PC-9 (cell line): Measurements from ENCODE around the gene GATB.

Experiments
- EZH2 ChIP-seq: fragments of 200-600 bp; sonication (generic); IDR thresholded peaks from 2 replicates; pipeline ENCODE4 v1.8.0; 2017; ENCODE audit warnings: antibody characterized with exemption, low read depth
- TF ChIP-seq, protein P1 (sequence below): fragments of 200-600 bp; sonication (generic); conservative IDR thresholded peaks from 2 replicates; pipeline ENCODE4 v1.6.1; 2017; ENCODE audit warnings: mixed run types, antibody characterized with exemption, mild to moderate bottlenecking, moderate library complexity

DNA sequence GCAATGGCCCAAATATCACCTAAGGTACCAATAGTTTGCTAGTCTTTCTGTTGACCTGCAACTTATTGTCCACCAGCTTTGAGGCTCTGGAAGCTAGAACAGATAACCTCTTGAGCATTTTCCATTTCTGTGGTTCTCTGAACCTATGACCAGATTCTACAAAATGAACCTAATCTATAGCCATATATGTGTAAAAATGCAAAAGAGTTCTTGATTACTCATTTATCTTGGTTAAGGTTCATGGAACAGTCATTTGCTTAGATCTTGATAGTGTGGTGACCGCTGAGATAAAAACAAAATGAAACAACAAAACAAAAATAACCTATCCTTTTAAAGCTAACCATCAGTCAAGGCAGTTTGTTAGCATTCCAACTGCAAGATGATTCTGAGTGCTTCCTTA, 9.3 kb upstream of the GATB start:
- TF ChIP-seq, protein P1, sequence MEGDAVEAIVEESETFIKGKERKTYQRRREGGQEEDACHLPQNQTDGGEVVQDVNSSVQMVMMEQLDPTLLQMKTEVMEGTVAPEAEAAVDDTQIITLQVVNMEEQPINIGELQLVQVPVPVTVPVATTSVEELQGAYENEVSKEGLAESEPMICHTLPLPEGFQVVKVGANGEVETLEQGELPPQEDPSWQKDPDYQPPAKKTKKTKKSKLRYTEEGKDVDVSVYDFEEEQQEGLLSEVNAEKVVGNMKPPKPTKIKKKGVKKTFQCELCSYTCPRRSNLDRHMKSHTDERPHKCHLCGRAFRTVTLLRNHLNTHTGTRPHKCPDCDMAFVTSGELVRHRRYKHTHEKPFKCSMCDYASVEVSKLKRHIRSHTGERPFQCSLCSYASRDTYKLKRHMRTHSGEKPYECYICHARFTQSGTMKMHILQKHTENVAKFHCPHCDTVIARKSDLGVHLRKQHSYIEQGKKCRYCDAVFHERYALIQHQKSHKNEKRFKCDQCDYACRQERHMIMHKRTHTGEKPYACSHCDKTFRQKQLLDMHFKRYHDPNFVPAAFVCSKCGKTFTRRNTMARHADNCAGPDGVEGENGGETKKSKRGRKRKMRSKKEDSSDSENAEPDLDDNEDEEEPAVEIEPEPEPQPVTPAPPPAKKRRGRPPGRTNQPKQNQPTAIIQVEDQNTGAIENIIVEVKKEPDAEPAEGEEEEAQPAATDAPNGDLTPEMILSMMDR = no peak
- no peak for TF ChIP-seq EZH2
